22Rv1 (cell line): ENCODE results near the gene ATP13A2.

ENCODE experiments used
- H3K27ac ChIP-seq: fragments of 450-650 bp; 2 replicates; pipeline ENCODE4 v1.5.1; 2017
- ZFX ChIP-seq: fragments of 450-650 bp; IDR thresholded peaks from 2 replicates; pipeline ENCODE4 v1.6.1; 2017; ENCODE audit warnings: antibody characterized with exemption, borderline replicate concordance
- TF ChIP-seq, protein P1 (sequence below): fragments of 450-650 bp; IDR thresholded peaks from 2 replicates; pipeline ENCODE4 v1.5.1; 2017; ENCODE audit warnings: mild to moderate bottlenecking

The ATP13A2 gene

DNA sequence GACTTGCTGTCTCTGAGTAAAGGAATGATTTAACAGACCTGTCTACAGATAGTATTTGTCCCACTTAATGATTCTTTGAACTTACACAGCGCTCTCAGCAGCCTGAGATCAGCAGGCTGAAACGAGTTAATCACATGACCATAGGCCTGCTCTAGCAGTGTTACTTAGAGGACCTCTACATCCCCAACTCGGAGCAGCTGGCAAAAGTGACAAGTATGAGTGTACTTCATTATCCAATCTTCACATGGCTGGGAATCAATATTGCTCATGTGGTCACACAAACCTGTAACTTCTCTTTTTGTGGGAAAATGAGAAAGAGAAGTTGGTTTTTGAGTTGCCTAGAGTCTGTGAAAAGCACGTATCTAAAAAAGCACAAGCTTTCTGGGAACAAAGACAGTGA, 11.4 kb upstream of the ATP13A2 start:
- H3K27ac ChIP-seq: no peak overlapping the region
- TF ChIP-seq, protein P1, sequence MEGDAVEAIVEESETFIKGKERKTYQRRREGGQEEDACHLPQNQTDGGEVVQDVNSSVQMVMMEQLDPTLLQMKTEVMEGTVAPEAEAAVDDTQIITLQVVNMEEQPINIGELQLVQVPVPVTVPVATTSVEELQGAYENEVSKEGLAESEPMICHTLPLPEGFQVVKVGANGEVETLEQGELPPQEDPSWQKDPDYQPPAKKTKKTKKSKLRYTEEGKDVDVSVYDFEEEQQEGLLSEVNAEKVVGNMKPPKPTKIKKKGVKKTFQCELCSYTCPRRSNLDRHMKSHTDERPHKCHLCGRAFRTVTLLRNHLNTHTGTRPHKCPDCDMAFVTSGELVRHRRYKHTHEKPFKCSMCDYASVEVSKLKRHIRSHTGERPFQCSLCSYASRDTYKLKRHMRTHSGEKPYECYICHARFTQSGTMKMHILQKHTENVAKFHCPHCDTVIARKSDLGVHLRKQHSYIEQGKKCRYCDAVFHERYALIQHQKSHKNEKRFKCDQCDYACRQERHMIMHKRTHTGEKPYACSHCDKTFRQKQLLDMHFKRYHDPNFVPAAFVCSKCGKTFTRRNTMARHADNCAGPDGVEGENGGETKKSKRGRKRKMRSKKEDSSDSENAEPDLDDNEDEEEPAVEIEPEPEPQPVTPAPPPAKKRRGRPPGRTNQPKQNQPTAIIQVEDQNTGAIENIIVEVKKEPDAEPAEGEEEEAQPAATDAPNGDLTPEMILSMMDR: no peak
- no peak for TF ChIP-seq ZFX

DNA sequence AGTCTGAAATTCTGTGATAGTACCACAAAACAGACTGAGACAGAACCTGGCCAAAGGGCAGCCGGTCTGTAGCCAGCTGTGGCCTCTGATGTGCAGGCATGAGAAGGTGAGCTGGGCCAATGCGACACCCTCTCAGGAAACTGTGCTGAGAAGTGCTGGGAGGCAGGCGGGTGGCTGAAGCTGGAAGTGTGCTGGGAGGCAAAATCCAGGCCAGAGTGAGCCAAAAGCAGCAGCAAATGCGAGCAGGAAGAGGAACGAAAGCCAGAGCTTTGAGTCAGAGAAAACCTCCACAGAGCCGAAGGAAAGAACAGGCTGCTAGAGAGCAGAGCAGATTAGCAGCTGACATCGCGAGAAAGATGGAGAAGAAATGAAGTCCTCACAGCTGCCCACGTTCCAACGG, 10.2 kb upstream of the ATP13A2 start:
- no peak overlapping the region for H3K27ac ChIP-seq
- TF ChIP-seq, protein P1: no peak
- TF ChIP-seq ZFX: no peak

DNA sequence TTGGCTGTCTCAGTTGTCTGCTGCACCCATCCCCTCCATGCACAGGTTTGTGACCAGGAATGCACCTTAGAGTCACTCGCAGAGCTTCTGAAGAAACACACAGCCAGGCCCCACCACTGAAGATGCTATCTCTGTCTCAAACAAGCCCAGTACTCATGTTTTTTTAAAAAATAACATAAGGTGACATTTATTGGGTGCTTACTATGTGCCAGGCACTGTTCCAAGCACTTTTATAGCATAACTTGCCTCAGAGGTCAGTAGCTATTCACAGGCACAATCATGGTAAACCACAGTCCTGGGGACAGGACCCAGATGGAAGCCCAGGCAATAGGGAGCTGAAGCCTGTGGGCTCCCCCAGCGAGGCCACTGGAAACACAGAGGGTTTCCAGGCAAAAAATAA, 8.8 kb upstream of the ATP13A2 start:
- TF ChIP-seq ZFX: no peak
- TF ChIP-seq, protein P1: no peak
- H3K27ac ChIP-seq: no peak overlapping the region

DNA sequence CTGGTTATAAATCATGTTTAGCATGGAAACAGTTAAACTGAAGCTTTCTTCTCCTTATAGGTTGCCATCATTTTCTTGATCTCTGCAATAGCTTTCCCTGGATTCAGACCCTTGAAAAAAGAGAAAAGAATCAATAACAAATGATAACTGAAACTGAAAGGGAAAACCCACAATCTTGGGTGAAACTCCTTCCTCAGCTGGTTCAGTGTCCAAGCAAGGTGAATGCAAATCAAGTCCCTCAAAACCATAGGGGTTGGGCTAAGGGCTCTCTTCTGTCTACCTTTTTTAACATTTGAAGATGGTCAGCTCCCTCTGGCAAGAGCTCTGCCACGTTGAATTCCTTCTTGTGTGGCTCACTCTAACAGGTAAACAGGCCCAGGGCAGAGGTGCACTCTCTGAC, 7.1 kb upstream of the ATP13A2 start:
- no peak for TF ChIP-seq ZFX
- TF ChIP-seq, protein P1: no peak
- H3K27ac ChIP-seq: no peak overlapping the region

DNA sequence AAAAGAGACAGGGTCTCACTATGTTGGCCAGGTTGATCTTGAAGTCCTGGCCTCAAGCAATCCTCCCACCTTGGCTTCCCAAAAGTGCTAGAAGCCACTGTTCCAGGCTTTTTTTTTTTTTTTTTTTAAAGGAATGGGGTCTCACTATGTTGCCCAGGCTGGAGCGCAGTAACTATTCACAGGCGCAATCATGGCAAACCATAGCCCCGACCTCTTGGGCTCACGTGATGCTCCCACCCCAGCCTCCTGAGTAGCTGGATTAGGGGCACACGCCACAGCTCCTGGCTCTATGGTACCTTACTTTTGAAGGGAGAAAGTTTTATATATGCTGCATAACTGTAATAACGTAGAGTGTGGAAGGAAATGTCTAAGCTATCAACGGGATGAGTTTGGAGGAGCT, 5.7 kb upstream of the ATP13A2 start:
- no peak for TF ChIP-seq ZFX
- TF ChIP-seq, protein P1: no peak
- no peak overlapping the region for H3K27ac ChIP-seq

DNA sequence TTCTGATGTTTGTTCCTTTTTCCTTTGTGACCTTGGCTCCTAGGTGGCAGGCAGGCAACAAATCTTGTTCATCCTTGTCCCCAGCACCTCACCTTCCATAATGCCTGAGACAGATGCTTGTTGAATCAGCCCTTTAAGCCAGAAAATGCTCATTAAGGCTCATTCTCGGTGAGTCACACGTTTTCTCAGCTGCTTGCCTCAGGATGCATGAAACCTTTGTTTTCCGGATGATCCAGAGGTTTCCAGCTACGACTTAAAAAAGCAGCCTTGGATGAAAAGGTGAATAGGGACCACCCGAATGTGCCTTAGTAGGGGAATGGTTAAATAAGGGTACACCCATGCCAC, 4.6 kb upstream of the ATP13A2 start:
- no peak for TF ChIP-seq ZFX
- TF ChIP-seq, protein P1: no peak
- no peak overlapping the region for H3K27ac ChIP-seq

DNA sequence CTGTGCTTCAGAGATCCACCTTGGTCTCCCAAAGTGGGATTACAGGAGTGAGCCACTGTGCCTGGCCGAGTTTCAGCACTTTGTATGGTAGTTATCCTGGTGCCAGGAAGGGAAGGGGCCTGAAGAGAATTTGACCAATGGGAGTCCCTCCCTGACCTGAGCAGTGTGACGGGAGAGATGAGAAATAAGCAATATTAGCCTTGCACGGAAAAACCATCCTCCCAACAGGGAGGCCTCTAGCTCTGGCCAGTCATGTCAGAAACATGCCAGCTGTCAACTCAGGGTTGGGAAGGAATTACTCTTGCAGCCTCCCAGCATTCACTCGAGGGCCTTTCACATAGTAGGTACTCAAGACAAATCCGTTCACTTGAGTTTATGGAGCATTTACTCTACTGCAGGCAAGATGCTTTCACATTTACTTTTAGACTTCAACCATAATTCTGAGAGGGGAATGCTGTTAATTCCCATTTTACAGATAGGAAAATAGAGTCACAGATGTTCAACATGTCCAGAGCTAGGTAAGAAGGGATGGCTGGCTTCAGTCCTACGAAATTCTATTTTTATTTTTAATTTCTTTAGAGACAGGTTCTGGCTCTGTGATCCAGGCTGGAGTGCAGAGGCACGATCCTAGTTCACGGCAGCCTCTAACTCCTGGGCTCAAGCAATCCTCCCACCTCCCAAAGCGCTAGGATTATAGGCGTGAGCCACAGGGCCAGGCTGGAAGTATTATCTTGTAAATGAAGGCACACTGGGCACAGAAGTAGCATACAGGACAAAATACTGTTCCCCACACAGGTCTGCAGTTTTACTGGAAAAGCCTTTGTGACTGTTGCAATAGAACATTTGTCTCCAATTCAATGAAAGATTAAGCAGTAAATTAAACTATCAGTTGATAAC, 3.2 kb upstream of the ATP13A2 start:
- TF ChIP-seq, protein P1: no peak
- TF ChIP-seq ZFX: no peak
- H3K27ac ChIP-seq: no peak overlapping the region
